Renal cortical epithelial cell (primary cell): ENCODE results near the gene POMGNT2. TPM values are rescaled to one million over a fixed set of nuclear protein-coding genes. Genes with fewer than 3 reads are reported as not detected.
A peak's percentile ranks its signal among the peaks of the same experiment; 100 is the strongest.

Experiments used
- DNase-seq: peaks from one replicate; pipeline ENCODE4 v3.0.0-alpha.2; 2011; ENCODE audit warnings: low read depth
- total RNA-seq: library from RNA; depleted of rRNA; stranded (reverse); fragments of >200 nt; gene quantifications from 2 replicates; pipeline ENCODE4 v1.2.3, GENCODE V29; 2014

POMGNT2 gene
- 6.3 and 22.4 TPM in 2 replicates for total RNA-seq

GRCh38 chr3:43105596-43106292 lies at the start of gene POMGNT2:
Gene POMGNT2 (minus strand): TSS chr3:43106079. CDS start chr3:43081431, 24,648 bp downstream.
- peak; percentile 72 for DNase-seq

DNA sequence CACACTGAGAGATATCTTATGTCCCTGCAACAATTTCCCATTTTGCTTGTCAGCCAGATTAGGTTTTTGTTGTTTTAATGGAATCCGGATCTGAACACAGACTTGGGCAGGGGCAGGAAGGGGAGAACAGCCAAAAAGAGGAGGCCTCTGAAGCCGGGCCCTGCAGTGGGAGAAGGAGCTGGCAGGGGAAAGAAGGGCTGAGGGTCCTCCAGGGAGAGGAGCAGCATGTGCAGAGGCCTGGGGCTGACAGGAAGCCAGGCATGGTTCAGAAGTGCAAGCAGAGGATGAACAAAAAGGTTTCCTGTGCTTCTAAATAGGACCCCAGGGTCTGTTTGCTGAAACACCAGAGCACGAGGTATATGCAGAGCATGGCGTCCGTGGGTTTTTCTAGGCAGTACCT lies 49.1 kb upstream of the POMGNT2 start:
- no peak for DNase-seq

DNA sequence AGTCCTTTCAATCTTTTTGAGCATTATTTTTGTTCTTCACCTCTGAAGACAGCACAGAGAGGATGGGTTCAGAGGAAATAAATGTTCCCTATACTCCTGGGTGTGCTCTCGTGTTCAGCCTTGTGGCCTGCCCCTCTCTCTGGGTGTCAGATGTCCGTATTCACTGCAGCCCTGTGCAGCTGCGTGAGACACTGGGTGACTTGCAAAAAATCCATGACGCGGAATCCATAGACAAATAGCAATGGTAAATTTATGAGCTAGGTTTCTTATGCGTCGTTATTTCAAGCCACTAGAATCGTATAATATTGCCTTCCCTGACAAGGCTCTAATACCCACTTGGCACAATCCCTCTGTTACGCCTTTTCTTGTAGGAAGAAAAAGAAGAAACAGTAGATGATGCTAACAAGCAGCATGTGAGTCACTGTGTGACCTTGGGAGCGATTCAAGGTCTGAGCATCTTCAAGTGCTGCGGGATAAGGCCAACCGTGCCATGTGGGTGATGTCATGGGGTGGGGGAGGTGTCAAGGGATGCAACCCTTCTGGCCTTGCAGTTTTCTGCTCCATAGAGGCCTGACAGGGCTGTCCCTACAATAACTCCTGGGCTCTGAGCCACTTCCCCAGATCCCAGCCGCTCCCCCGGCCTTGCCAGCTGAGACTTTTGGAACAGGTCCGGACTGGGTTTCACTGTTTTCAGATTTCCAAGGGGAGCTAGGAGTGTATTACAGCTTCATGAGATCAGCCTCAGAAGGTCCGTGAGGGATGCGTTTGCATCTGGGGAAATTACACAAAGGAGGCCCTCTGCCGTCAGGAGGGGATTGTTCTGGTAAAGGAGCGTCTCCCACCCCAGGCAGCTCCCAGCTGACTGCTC lies 47.6 kb upstream of the POMGNT2 start:
- DNase-seq: no peak

DNA sequence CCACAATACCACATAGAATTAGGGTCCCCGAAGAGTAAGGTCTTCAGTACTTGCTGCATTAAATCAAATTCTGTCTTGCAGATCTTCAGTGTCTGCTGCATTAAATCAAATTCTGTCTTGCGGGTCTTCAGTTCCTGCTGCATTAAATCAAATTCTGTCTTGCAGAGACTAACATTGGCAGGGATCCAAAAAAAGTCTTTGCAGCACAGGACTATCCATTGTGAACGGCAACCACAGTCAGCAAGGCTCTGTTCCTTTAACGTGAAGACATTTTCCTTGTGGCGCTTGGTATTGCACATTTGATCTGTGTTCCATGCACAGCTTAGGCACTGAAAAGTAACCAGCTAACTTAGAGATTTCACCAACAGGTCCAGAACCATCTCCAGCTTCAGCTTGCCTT lies 46.8 kb upstream of the POMGNT2 start:
- peak; percentile 4 for DNase-seq

DNA sequence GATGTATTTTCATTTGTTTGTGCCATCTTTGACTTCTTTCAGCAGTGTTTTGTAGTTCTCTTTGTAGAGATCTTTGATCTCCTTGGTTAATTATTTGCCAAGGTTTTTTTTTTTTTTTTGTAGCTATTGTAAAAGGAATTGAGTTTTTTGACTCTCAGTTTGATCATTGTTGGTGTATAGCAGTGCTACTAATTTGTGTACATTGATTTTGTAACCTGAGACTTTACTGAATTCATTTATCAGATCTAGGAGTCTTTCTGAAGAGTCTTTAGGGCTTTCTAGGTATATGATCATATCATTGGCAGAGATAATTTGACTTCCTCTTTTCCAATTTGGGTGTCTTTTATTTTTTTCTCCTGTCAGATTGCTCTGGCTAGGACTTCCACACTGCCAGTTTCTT lies 42.2 kb upstream of the POMGNT2 start:
- peak; percentile 19 for DNase-seq

DNA sequence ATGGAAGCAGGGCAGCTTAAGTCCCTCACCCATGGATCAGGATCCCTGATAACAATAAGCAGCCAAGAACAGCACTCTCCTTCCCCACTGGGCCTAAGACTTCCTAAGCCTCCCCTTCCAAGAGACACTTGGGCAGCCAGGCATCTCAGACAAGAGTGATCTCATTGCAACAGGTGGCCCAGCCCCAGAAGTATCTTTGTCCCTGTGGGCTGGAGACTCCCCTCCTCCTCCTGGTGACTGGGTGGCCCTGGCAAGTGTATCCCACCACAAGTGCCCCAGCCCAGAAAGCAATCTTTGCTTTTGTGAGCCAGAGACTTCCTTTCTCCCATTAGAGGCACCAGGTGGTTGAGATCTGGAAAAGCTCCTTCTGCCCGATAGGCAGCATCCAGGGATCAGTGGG lies 40.7 kb upstream of the POMGNT2 start:
- no peak for DNase-seq

DNA sequence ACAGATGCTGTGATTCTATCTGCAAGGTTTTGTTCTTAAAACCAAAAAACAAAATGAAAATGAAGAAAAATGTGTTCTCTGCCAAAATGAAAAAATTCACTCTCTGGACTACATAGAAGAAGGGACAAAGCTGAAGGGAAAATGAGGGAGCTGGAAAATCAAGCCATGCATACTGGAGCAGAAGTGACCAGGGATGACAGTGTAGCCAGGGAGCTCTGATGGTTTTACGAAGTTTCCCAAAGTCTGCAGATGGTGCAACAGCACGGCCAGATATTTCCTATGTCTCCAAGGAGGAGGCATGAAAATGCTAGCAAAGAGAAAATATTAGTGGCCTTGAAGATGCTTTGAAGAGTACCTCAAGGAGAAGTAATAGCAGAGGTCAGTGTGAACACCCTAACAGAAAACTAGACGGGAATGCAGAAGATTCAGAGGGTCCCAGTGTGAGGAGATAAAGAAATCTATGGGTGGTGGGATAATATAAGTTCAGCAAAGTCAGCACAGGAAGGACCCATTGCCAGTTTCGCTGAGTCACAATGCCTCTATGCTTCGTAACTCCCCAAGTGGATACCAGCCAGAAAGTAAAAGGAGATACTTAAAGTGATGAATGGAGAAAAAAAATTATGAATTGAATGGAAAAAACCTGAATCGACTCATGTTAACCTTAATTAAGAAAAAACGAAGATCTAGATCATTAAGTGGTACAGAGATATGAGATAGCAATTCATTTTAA lies 39.0 kb upstream of the POMGNT2 start:
- DNase-seq: no peak

DNA sequence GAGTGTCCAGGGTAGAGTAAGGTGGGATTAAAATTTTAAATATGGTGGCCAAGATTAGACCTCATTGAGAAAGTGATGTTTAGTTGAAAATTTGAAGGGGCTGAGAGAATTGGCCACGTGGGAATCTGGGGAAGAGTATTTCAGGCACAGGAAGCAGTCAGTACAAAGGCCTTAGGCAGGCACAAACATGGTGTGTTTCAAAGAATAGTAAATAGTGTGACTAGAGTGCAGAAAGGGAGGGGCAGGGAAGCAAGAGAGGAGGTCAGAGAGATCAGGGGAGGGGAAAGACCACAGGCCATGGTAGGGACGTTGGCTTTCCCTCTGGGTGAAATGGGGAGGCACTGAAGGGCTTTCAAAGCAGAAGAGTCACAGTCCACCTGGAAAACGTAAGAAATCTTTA lies 36.6 kb upstream of the POMGNT2 start:
- DNase-seq: no peak

GRCh38 chr3:43138488-43139231 lies 32.8 kb upstream of the POMGNT2 start:
- DNase-seq: no peak

GRCh38 chr3:43132870-43133636 lies 27.2 kb upstream of the POMGNT2 start:
- no peak for DNase-seq

GRCh38 chr3:43132193-43132592 lies 26.3 kb upstream of the POMGNT2 start:
- DNase-seq: no peak

DNA sequence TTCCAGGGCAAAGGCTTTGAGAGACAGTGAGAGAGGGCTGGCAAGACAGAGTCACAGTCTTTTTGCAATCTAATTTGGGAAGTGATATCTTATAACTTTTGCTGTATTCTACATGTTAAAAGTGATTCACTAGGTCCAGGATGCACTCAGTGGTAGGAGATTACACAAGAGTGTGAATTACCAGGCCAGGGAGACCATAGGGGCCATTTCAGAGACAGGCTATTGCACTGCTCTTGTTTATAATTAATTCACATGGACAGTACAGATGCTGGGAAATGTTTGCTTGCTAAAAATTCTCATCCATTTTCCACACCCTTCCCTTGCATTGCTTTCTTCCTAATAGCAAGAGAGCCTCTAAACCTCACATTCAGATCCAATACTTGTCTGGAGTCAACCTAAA lies 22.6 kb upstream of the POMGNT2 start:
- DNase-seq: no peak

- DNase-seq: no peak
Measured at GRCh38 chr3:43126536-43126935, 20.7 kb upstream of the POMGNT2 start.

- DNase-seq: no peak
Measured at GRCh38 chr3:43123895-43124294, 18.0 kb upstream of the POMGNT2 start.

- no peak for DNase-seq
Measured at GRCh38 chr3:43120937-43121336, 15.1 kb upstream of the POMGNT2 start.

DNA sequence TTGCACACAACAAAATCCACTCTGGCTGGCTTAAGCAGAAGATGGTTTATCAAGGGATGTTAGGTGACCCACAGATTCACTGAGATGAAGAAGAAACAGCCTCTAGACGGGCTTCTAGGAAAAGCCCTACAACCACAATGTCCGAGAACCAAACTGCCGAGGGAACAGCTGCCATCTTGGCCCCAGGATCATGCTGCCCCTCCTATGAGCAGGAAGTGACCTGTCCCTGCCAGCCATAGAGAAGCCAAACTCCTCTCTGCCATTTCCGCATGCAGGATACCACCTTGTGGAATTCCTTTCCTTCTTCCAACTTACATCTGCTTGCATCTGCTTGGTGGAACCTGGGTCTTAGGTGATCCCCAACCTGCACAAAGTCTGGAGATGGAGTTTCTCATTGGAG lies 11.4 kb upstream of the POMGNT2 start:
- DNase-seq: no peak

DNA sequence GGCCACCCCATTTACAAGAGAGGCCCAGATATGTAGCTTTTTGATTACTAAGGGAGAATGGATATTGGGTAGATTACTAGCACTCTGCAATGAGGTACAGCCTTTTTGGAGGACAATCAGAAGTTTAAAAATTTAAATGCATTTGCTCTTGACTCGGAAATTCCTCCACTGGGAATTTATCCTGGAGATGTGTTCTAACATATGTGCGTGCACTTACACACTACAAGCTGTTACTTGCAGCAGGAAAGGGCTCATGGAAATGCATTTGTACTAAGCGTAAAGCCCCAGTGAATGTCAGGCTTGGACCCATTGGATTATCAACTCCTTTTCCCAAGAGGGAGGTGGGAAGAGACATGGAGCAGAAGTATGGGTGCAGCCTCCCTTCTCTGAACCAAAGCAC lies 7.8 kb upstream of the POMGNT2 start:
- DNase-seq: no peak

GRCh38 chr3:43106293-43106628 lies 382 bp upstream of the POMGNT2 start:
- no peak for DNase-seq

DNA sequence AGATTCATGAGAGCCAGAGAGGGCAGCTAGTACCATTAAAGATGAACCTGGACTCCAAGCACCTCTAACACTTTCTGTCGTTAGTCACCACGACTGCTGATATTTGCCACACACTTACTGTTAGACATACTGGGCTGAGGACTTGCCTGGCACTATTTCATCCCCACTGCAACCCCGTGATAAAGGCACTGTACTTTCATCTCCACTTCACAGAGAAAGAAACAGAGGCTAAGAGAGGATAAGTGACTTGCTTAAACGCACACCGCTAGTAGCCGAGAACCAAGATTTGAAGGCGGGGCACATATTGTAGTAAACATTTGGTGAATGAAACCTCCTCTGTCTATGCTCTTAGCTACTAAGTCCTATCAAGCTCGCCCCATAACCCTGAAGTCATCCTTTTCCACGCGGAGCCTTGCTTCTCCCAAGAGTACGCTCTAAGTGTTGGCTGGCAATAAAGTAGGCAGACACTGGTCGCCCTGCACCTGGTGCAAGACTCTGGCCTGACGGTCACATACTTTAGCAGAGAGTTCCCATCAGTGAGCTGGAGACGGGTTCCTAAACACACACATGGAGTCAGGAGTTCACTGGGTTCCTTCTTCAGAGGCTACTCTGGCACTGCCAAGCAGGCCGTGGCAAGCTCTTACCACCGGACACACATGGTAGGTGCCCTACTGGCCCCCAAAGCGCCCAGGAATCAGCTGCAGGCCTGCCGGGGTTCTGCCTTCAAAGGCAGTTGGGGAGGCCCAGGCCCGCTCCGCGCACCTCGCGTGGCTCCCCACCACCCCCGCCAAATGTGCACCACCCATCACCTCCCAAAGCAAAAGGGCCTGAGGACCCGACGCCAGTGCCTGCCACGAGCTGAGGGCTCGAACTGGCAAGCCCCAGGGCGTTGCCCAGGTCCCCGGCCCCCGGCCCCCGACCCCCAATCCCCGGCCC lies 951 bp downstream of the POMGNT2 start:
- no peak for DNase-seq

DNA sequence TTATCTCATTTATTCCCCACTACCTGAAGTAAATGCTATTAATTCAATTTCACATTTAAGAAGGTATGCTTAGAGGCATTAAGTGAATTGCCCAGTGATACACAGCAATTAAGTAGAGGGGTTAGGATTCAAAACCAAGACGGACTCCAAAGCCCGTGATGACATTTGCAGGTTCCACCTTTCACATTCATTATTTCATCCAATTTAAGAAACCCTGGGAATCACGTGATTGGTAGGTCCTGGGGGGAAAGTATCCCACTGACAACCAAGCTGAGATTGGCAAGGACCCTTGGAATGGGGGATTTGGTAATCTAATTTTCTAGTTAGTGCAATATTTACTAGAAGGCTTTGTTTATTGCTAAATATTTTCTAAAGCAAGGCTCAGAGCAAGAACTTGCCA lies 1.8 kb downstream of the POMGNT2 start:
- no peak for DNase-seq
